Hematopoietic multipotent progenitor cell treated with erythropoietin and hydrocortisone succinate and interleukin-3 and kit ligand, for 6 days (in vitro differentiated cells): ENCODE data around the gene MAP3K20.
"Not testable (repeated sequence)": the region's sequence is repeated elsewhere in the genome, so short reads cannot be mapped to it uniquely, and the experiment has no call there.

ENCODE experiments used
- DNase-seq: peaks from one replicate; pipeline ENCODE4 v3.0.0-alpha.2; 2015

MAP3K20 gene

DNA sequence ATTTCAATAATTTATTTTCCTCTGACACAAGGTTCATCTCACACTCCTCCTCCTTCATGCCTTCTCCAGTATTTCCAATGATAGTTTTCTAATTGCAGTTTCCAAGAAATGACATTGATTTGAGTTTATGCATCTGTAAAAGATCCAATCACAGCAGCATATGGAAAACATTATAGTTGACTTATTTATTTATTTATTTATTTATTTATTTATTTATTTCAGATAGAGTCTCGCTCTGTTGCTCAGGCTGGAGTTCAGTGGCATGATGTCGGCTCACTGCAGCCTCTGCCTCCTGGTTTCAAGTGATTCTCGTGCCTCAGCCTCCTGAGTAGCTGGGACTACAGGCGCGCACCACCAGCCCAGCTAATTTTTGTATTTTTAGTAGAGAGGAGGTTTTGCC, 52.5 kb downstream of the MAP3K20 start:
- DNase-seq: not testable (repeated sequence)

DNA sequence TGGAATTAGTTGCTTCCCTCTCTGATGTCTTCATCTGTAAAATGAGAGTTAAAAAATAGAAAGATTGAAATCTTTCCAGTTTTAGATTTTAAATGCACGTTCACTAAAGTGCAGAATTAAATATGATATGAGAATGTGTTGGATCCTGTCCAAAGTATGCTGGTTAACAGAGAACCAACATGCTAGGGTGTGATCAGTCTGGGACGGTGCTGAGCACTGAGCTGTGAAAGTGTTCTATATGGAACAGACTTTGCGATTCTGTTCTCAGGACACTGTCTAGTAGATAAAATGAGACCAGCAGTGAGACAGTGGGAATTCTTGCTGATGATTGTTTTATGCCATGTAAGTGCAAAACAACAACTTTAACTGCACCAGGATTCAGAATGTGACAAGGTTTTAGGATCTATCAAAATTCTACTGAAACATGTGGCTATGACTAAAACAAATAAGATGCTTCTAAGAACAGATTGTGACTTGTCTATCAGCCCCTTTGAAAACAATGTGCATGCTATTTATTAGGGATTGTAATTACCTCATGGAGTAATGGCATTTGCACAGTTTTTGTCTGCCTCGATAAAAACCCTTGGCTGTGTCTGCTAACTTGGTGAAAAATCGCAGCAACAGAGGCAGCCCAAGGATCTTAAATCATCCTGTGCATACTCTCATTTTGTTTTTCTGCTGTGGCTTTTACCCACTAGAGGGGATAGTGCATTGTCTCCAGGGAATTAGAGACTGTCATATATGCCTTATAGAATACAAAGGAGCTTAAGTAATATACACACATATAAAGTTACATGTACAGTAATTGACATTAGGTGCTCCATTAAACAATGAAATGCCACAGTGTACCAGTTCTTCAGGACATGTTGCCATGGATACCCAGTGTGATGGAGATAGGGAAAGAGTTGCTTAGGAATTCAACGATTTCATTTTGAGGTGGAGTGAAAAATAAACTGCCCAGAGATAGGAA, 55.1 kb downstream of the MAP3K20 start:
- peak; percentile 60 for DNase-seq

DNA sequence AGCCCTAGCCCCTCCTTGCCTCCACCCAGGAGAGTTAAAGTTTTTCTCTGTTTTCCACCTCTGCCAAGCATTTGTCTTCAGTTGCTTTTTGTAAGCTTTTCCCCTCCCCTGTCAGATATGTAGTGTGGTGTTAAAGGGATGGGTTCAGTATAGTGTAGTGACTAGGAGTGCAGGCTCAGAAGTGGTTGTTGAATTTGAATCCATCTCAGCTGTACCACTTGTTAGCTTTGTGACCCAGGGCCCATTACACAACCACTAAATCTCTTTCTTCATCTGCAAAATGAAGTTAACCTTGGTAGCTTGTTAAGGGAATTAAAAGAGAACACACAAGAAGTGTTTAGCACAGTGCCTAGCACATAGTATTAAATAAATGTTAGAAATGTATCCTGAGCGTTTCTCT, 56.9 kb downstream of the MAP3K20 start:
- DNase-seq: no peak

DNA sequence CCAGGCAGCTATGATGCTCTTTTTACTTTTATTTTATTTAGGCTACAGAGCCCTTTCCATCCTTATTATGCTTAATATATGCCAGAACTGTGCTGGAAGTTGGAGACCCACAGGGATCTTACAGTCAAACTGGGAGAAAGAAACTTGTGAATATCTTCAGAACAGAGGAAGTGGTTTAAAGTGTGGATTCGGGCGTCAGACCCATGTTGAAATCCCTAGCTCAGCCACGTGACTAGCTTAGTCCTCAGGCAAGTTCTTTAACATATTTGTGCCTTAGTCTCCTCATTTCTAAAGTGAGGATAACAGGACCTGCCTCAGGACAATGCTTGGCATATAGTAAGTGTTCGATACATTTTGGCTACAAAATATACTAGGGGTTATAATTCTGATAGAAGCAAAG, 59.1 kb downstream of the MAP3K20 start:
- peak; percentile 57 for DNase-seq

- no peak for DNase-seq
These were observed 60.4 kb downstream of the MAP3K20 start for GRCh38 chr2:173136067-173136466.

DNA sequence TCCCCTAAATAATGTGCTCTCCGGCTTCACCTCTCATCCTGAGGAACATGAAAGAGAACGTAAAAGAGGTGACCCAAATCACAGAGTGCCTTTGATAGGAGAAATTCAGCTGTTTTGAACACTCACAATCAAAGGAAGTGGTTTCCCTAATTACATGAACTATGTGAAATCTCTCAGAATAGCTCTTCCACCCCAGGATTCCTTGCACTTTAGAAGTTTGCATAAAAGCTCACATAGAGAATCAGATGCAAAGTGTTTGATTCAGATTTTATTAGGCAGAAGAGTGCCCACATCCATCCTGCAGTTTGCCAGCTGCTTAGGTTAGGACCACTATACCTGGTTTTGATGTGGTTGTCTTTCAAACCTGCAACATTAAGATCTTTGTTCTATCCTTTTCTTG, 61.0 kb downstream of the MAP3K20 start:
- no peak for DNase-seq

- DNase-seq: no peak
These were observed 62.0 kb downstream of the MAP3K20 start for GRCh38 chr2:173137610-173138009.

DNA sequence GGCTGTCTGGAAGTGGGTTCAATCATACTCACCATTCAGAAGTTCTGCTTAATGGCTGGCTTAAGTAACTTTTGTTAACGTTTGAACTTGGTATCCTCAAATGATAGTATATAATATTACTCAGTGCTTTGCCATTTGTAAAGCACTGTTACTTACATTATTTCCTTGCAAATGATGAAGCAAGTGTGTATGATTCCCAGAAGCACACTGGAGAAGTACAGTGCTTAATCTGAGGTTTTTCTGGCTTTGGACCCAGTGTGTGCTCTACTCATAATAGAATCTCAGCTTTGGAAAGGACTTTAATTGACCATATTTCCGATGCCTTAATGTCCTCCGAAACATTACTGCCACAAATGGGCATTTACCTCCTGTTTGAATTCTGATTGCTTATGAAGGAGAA, 63.3 kb downstream of the MAP3K20 start:
- no peak for DNase-seq

DNA sequence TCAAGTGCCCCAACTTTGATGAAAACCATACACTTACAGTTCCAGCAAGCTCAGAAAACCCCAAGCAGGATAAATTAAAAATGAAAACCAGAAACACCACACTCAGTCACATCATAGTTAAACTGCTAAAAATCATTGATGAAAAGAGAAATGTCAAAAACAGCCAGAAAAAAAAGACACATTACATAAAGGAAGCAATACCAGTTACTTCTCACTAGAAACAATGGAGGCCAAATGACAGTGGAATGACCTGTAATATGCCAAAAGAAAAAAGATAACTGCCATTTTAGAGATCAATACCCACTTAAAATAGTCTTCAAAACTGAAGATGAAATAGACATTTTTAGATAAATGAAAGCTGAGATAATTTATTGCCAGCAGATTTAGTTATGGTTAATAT, 66.0 kb downstream of the MAP3K20 start:
- DNase-seq: no peak

DNA sequence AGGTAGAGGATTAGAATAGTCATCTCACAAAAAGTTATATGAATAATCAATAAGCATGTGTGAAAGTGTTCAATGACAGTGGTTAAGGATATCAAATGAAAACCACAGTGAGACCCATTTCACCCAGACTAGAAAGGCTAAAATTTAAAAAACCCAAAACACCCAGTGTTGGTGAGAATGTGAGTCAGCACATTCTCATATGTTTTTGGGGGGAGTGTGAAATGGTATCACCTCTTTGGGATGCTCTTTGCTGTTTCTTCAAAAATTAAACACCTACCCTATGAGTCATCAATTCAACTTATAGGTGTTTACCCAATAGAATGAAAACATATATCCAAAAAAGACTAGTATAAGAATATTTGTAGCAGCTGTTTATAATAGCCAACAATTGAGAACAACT, 69.8 kb downstream of the MAP3K20 start:
- DNase-seq: no peak

DNA sequence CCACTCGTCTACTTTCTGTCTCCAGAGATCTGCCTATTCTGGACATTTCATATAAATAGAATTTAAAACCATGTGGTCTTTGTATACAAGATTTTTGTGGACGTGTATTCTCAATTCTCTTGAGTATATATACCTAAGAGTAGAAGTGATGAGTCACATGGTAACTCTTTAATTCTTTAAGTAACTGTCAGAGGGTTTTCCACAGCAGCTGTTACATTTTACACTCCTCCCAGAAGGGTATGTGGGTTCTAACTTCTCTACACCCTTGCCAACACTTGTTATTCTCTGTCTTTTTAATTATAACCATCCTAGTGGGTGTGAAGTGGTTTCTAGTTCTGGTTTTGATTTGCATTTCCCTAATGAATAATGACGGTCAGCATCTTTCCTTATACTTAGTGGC, 70.9 kb downstream of the MAP3K20 start:
- DNase-seq: no peak

DNA sequence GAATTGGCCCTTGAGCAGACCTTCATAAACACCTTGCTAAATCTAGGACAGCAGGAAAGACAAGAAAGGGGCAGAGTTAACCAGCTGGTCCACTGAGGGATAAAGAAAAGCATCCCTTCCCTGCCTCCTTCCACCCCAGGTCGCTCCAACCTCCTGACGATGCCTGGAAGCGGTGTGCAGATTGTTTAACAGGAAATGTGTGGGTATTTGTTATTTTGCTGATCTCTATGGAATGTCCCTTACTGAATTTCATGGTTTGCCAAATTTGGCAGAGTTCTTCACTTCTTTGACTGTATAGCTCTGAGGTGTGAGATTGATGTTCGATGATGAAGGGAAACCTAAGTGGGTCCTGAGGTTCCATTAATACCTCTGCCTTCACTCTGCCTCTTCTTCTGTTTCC, 72.9 kb downstream of the MAP3K20 start:
- no peak for DNase-seq

GRCh38 chr2:173149491-173149890, 73.8 kb downstream of the MAP3K20 start:
- DNase-seq: no peak

DNA sequence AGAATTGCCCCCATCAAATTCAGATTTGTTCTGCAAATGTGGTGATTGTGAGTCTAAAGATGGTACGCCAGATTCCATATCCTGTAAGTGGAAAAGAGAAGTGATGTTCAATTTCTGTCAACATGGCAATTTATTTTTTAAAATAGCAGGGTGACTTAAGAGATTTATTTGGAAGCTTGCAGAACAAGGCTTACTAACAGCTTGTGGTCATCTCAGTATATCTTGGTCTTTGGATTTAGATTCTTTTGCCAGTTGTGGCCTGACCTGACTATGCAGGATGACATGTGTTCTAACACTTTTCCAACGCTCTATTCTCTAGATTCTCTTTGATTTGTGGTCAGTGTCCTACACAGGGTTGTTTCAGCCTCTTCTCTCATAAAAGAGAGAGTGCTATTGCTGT, 74.4 kb downstream of the MAP3K20 start:
- no peak for DNase-seq

GRCh38 chr2:173150963-173151362, 75.3 kb downstream of the MAP3K20 start:
- DNase-seq: no peak

GRCh38 chr2:173151671-173152401, 76.2 kb downstream of the MAP3K20 start:
- no peak for DNase-seq

DNA sequence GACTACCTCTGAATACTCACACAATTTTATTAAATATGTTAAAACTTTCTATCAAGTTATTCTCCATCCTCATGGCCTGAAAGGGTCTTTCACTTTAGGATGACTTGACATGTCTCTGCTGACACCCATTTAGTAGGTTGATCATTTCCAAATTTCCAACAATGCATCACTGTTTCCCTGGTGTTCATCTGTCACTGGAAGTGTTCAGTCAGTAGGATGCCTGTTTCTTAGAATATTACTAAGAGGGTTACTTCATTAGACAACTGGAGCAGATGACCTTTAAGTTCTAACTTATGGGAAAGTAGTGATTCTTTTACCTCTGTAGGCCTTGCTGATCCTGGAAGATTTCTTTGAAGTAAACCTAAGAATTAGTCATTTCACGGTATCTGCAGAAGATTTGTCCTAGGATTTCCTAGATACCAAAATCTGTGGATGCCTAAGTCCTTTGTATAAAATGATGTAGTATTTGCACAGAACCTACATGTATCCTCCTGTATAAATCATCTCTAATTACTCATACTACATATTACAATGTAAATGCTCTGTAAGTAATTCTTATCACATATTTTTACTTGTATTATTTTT, 77.7 kb downstream of the MAP3K20 start:
- no peak for DNase-seq

DNA sequence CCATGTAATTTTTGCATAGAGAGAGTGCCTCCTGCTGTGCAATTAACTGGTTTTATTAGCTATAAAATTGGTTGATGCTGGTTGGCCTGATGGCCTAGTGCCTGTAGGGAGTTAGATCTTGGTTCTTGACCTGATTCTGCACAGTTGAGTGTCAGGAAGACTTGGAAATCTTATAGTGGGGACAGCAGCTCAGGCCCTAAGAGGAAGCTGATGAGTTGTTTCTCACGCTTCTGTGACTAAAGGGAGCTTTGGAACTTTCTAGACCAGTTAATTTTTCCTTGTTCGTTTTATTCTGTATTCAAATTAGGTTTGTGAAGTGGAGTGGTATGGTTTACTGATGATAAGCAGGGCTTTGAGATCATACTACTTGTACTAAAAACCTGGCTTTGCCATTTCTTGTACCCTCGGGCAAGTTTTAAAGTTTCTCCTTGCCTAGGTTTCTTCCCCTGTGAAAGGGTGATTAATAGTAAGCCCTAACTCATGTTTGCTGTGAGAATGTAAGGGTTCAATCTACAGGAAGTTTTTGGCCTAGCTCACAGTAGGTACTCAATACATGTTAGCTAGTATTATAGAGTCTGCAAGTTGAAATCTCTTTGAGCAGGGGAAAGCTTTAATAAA, 82.1 kb downstream of the MAP3K20 start:
- no peak for DNase-seq

DNA sequence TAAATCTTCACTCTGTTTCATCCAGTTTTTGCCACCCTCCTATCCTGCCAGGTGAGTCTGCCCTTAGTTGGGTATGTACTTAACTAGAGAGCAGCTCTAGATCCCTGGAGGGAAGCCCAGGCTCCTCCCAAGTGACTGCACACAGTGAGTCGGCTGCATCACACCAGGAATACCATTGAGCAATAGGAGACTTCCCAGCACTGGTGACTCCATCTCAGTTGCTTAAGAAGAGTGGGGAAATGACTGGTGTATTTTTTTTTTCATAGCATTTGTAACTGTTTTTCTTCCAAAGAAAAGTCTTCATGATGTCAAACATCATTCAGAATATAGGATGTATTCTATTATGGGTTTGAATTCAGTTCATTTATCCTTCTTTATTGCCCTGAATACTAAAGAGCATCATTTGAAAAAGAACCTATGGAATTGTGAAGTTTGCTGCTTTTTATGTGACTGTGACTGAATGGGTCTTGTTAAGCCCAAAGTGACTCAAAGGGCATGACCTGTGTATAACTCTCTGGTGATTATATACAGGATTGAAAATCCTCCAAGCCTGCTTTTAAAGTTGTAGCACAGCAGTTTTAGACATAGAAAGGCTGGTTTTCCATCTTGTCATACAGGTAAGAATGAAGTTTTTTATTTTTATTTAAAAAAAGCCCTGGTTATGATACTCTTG, 84.3 kb downstream of the MAP3K20 start:
- DNase-seq: no peak

GRCh38 chr2:173160618-173161017, 85.0 kb downstream of the MAP3K20 start:
- DNase-seq: no peak

GRCh38 chr2:173161040-173161439, 85.4 kb downstream of the MAP3K20 start:
- no peak for DNase-seq

- DNase-seq: no peak
These were observed 85.9 kb downstream of the MAP3K20 start for GRCh38 chr2:173161507-173161906.

GRCh38 chr2:173163357-173163756, 87.7 kb downstream of the MAP3K20 start:
- DNase-seq: not testable (repeated sequence)
